ENCODE results near the gene FSTL4. TPM values are rescaled to one million over a fixed set of nuclear protein-coding genes. Genes with fewer than 3 reads are reported as not detected.

FSTL4 gene
- total RNA-seq, 1 experiment from 2014 or later, result not detected

DNA sequence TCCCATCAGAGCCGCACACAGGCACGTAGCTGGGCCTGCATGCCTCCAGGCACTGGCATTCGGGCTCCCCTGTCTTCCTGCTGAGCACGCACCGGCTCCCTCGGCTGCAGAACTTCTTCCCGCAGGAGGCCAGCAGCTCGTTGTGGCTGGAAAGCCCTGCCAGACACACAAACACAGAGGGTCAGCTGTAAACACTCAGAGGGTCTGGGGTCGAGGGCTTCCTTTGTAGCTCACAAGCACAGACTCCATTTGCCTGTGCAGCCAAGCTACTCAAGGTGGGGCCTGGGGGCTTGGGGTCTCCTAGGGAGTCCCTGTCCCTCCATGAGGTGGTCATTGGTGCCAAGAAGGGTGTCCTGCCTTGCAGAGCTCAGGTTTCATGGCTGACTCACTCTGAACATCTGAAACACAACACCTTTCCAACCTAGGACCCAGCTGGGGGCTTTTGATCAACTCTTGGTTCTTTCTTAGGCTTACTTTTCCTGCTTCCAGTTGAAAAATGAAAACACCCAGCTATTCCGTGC, 211.4 kb downstream of the FSTL4 start:
- DNase-seq, result no peak
- Histone ChIP-seq H3K27ac (ENCODE audit: low read length) (no peak overlapping the region), H3K9me2 (replicated peaks; ENCODE audit: insufficient read depth, low read length) (no peaks in the 10 kb centered on the region), H3K79me2 (ENCODE audit: low read length) (no peaks in the 10 kb centered on the region), H3K4me2 (ENCODE audit: low read depth, low read length, poor library complexity, severe bottlenecking) (no peak overlapping the region), H4K20me1 (ENCODE audit: insufficient read depth, low read depth, low read length) (0 out of 2 replicates have a peak, but pooled peaks cover 3% of the 10 kb centered on the region), H2AFZ (ENCODE audit: low read length) (no peak overlapping the region), H3K27me3 (ENCODE audit: low read length) (no peaks in the 10 kb centered on the region), H3K36me3 (ENCODE audit: insufficient read depth, low read length) (no peaks in the 10 kb centered on the region), H3K4me3 (ENCODE audit: low read length) (no peak overlapping the region), H3K4me1 (ENCODE audit: low read length) (no peaks in the 10 kb centered on the region), H3K9ac (ENCODE audit: low read length) (no peak overlapping the region), H3K9me3 (ENCODE audit: low read length) (no peaks in the 10 kb centered on the region)

- Histone ChIP-seq H2AFZ (ENCODE audit: low read length) (no peak overlapping the region), H3K9me2 (replicated peaks; ENCODE audit: insufficient read depth, low read length) (no peaks in the 10 kb centered on the region), H3K4me3 (ENCODE audit: low read length) (no peak overlapping the region), H3K9me3 (ENCODE audit: low read length) (no peaks in the 10 kb centered on the region), H3K27ac (ENCODE audit: low read length) (no peak overlapping the region), H3K36me3 (ENCODE audit: insufficient read depth, low read length) (no peaks in the 10 kb centered on the region), H4K20me1 (ENCODE audit: insufficient read depth, low read depth, low read length) (0 out of 2 replicates have a peak, but pooled peaks cover 3% of the 10 kb centered on the region), H3K79me2 (ENCODE audit: low read length) (no peaks in the 10 kb centered on the region), H3K27me3 (ENCODE audit: low read length) (no peaks in the 10 kb centered on the region), H3K4me2 (ENCODE audit: low read depth, low read length, poor library complexity, severe bottlenecking) (no peak overlapping the region), H3K4me1 (ENCODE audit: low read length) (no peaks in the 10 kb centered on the region), H3K9ac (ENCODE audit: low read length) (no peak overlapping the region)
- DNase-seq, result no peak
Observed at GRCh38 chr5:133400120-133400519, 212.2 kb downstream of the FSTL4 start.

DNA sequence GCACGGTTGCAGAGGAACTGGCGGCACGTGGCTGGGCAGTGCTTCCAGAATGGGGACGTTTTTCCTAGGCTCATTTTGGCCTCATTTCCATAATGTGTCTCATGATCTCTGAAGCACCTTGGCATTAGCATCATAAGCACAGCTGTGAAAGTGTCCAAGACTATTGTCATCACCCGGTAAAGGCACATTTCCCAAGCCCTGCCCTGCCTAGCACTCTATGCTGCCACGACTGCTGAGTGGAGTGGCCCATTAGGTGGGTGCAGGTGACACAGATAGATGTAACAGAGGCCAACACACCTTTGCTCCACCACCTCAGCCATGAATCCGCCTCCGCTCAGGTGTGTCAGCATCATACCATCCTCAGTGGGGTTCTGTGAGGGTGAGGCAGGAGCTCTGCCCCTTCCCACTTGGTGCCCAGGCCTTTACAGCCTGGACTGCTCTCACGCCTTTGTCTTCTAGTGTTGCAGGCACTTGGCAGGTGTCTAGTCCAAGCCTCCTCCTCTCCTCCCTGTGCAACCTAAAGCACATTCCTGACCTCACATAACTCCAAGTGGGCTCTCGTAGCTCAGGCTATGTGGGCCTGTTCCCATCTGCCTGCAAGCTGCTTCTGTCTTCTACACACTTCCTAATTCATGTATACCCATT, 213.0 kb downstream of the FSTL4 start:
- DNase-seq, result no peak
- no peaks in the 10 kb centered on the region for H3K36me3 ChIP-seq (ENCODE audit: insufficient read depth, low read length)

GRCh38 chr5:133398646-133399101, 213.7 kb downstream of the FSTL4 start:
- Histone ChIP-seq H3K27ac (ENCODE audit: low read length) (no peak overlapping the region), H3K79me2 (ENCODE audit: low read length) (no peaks in the 10 kb centered on the region), H3K4me1 (ENCODE audit: low read length) (no peaks in the 10 kb centered on the region), H3K4me2 (ENCODE audit: low read depth, low read length, poor library complexity, severe bottlenecking) (no peak overlapping the region), H3K36me3 (ENCODE audit: insufficient read depth, low read length) (no peaks in the 10 kb centered on the region), H3K9me3 (ENCODE audit: low read length) (no peaks in the 10 kb centered on the region), H3K9me2 (replicated peaks; ENCODE audit: insufficient read depth, low read length) (no peaks in the 10 kb centered on the region), H3K9ac (ENCODE audit: low read length) (no peak overlapping the region), H4K20me1 (ENCODE audit: insufficient read depth, low read depth, low read length) (0 out of 2 replicates have a peak, but pooled peaks cover 3% of the 10 kb centered on the region), H3K27me3 (ENCODE audit: low read length) (no peaks in the 10 kb centered on the region), H3K4me3 (ENCODE audit: low read length) (no peak overlapping the region), H2AFZ (ENCODE audit: low read length) (no peak overlapping the region)
- no peak for DNase-seq

More for the DNA sequence above, 213.0 kb downstream of the FSTL4 start:
- Histone ChIP-seq H3K9me3 (ENCODE audit: low read length) (no peaks in the 10 kb centered on the region), H3K27ac (ENCODE audit: low read length) (no peak overlapping the region), H3K9ac (ENCODE audit: low read length) (no peak overlapping the region), H3K27me3 (ENCODE audit: low read length) (no peaks in the 10 kb centered on the region), H3K9me2 (replicated peaks; ENCODE audit: insufficient read depth, low read length) (no peaks in the 10 kb centered on the region), H3K79me2 (ENCODE audit: low read length) (no peaks in the 10 kb centered on the region), H3K4me2 (ENCODE audit: low read depth, low read length, poor library complexity, severe bottlenecking) (no peak overlapping the region), H4K20me1 (ENCODE audit: insufficient read depth, low read depth, low read length) (0 out of 2 replicates have a peak, but pooled peaks cover 3% of the 10 kb centered on the region), H3K4me1 (ENCODE audit: low read length) (no peaks in the 10 kb centered on the region), H3K4me3 (ENCODE audit: low read length) (no peak overlapping the region), H2AFZ (ENCODE audit: low read length) (no peak overlapping the region)

GRCh38 chr5:133397990-133398645, 214.2 kb downstream of the FSTL4 start:
- H3K9me2 ChIP-seq (replicated peaks; ENCODE audit: insufficient read depth, low read length), result no peaks in the 10 kb centered on the region
- DNase-seq, result no peak
- H4K20me1 ChIP-seq (ENCODE audit: insufficient read depth, low read depth, low read length), result 0 out of 2 replicates have a peak, but pooled peaks cover 3% of the 10 kb centered on the region
- no peaks in the 10 kb centered on the region for H3K27me3 ChIP-seq (ENCODE audit: low read length)
- no peak overlapping the region for H3K9ac ChIP-seq (ENCODE audit: low read length)
- no peak overlapping the region for H3K4me2 ChIP-seq (ENCODE audit: low read depth, low read length, poor library complexity, severe bottlenecking)
- H3K27ac ChIP-seq (ENCODE audit: low read length), result no peak overlapping the region
- H3K4me1 ChIP-seq (ENCODE audit: low read length), result no peaks in the 10 kb centered on the region
- H3K9me3 ChIP-seq (ENCODE audit: low read length), result no peaks in the 10 kb centered on the region
- H3K36me3 ChIP-seq (ENCODE audit: insufficient read depth, low read length), result no peaks in the 10 kb centered on the region
- H3K79me2 ChIP-seq (ENCODE audit: low read length), result no peaks in the 10 kb centered on the region
- no peak overlapping the region for H2AFZ ChIP-seq (ENCODE audit: low read length)
- H3K4me3 ChIP-seq (ENCODE audit: low read length), result no peak overlapping the region

- H3K27ac ChIP-seq (ENCODE audit: low read length), result no peak overlapping the region
- H3K79me2 ChIP-seq (ENCODE audit: low read length), result no peaks in the 10 kb centered on the region
- H4K20me1 ChIP-seq (ENCODE audit: insufficient read depth, low read depth, low read length), result 0 out of 2 replicates have a peak, but pooled peaks cover 3% of the 10 kb centered on the region
- no peak for DNase-seq
- H3K9ac ChIP-seq (ENCODE audit: low read length), result no peak overlapping the region
- no peaks in the 10 kb centered on the region for H3K4me1 ChIP-seq (ENCODE audit: low read length)
- no peaks in the 10 kb centered on the region for H3K9me2 ChIP-seq (replicated peaks; ENCODE audit: insufficient read depth, low read length)
- no peak overlapping the region for H3K4me3 ChIP-seq (ENCODE audit: low read length)
- H3K36me3 ChIP-seq (ENCODE audit: insufficient read depth, low read length), result no peaks in the 10 kb centered on the region
- H3K4me2 ChIP-seq (ENCODE audit: low read depth, low read length, poor library complexity, severe bottlenecking), result no peak overlapping the region
- no peak overlapping the region for H2AFZ ChIP-seq (ENCODE audit: low read length)
- H3K27me3 ChIP-seq (ENCODE audit: low read length), result no peaks in the 10 kb centered on the region
- no peaks in the 10 kb centered on the region for H3K9me3 ChIP-seq (ENCODE audit: low read length)
Observed at GRCh38 chr5:133397348-133397747, 215.0 kb downstream of the FSTL4 start.

GRCh38 chr5:133396814-133397213, 215.5 kb downstream of the FSTL4 start:
- Histone ChIP-seq H3K4me1 (ENCODE audit: low read length) (no peaks in the 10 kb centered on the region), H2AFZ (ENCODE audit: low read length) (no peak overlapping the region), H3K9me2 (replicated peaks; ENCODE audit: insufficient read depth, low read length) (no peaks in the 10 kb centered on the region), H3K27ac (ENCODE audit: low read length) (no peak overlapping the region), H3K36me3 (ENCODE audit: insufficient read depth, low read length) (no peaks in the 10 kb centered on the region), H3K79me2 (ENCODE audit: low read length) (no peaks in the 10 kb centered on the region), H3K4me3 (ENCODE audit: low read length) (no peak overlapping the region), H4K20me1 (ENCODE audit: insufficient read depth, low read depth, low read length) (0 out of 2 replicates have a peak, but pooled peaks cover 3% of the 10 kb centered on the region), H3K9me3 (ENCODE audit: low read length) (no peaks in the 10 kb centered on the region), H3K27me3 (ENCODE audit: low read length) (no peaks in the 10 kb centered on the region), H3K9ac (ENCODE audit: low read length) (no peak overlapping the region), H3K4me2 (ENCODE audit: low read depth, low read length, poor library complexity, severe bottlenecking) (no peak overlapping the region)
- no peak for DNase-seq

- Histone ChIP-seq H3K4me3 (ENCODE audit: low read length) (no peak overlapping the region), H3K9me2 (replicated peaks; ENCODE audit: insufficient read depth, low read length) (no peaks in the 10 kb centered on the region), H3K4me1 (ENCODE audit: low read length) (no peaks in the 10 kb centered on the region), H3K27ac (ENCODE audit: low read length) (no peak overlapping the region), H3K4me2 (ENCODE audit: low read depth, low read length, poor library complexity, severe bottlenecking) (no peak overlapping the region), H2AFZ (ENCODE audit: low read length) (no peak overlapping the region), H3K79me2 (ENCODE audit: low read length) (no peaks in the 10 kb centered on the region), H3K27me3 (ENCODE audit: low read length) (no peaks in the 10 kb centered on the region), H3K9me3 (ENCODE audit: low read length) (no peaks in the 10 kb centered on the region), H4K20me1 (ENCODE audit: insufficient read depth, low read depth, low read length) (0 out of 2 replicates have a peak, but pooled peaks cover 3% of the 10 kb centered on the region), H3K36me3 (ENCODE audit: insufficient read depth, low read length) (no peaks in the 10 kb centered on the region), H3K9ac (ENCODE audit: low read length) (no peak overlapping the region)
- no peak for DNase-seq
Observed at GRCh38 chr5:133396187-133396741, 216.1 kb downstream of the FSTL4 start.

Measured in Karpas-422 (cell line).